Caco-2 (cell line): Measurements from ENCODE around the gene EFHC2. TPM values are rescaled to one million over a fixed set of nuclear protein-coding genes. Genes with fewer than 3 reads are reported as not detected.

Experiments
- BruUV-seq: library from RNA; stranded (reverse); fragments of 400-500 nt; replicated peaks from 2 replicates; lab custom pipeline; 2021; lab: Mats Ljungman, UMichigan
- CTCF ChIA-PET: fragments of 300-600 bp; sonication (Branson Sonifier 250); formaldehyde crosslinking; loops from one replicate; lab custom pipeline; 2022; ENCODE audit warnings: antibody characterized with exemption; lab: Charles Lee
- POLR2A ChIA-PET: fragments of 300-600 bp; sonication (Branson Sonifier 250); formaldehyde crosslinking; loops from one replicate; lab custom pipeline; 2022; ENCODE audit warnings: antibody characterized with exemption; lab: Charles Lee
- DNase-seq, 2 experiments: peaks; one replicate each; pipeline versions ENCODE4 v3.0.0 to v3.0.0-alpha.2; 2020 to 2022
- H3K27me3 ChIP-seq: replicated peaks from 2 replicates; pipeline ENCODE4 v1.6.0; 2011; ENCODE audit warnings: low read length; ENCODE audit not compliant: control insufficient read depth, insufficient read depth
- H3K36me3 ChIP-seq: 2 replicates; pipeline ENCODE4 v1.5.1; 2011; ENCODE audit warnings: low read length; ENCODE audit not compliant: control insufficient read depth, insufficient read depth
- H3K4me1 ChIP-seq: fragments of 250-450 bp; sonication (Bioruptor Pico); 2 replicates; pipeline ENCODE4 v1.5.1; 2020; ENCODE audit warnings: mild to moderate bottlenecking
- H3K4me3 ChIP-seq: 2 replicates; pipeline ENCODE4 v1.5.1; 2011; ENCODE audit warnings: low read depth, mild to moderate bottlenecking, control low read depth, low read length
- H3K9me3 ChIP-seq: fragments of 250-450 bp; sonication (Bioruptor Pico); 2 replicates; pipeline ENCODE4 v1.5.1; 2020; ENCODE audit warnings: mild to moderate bottlenecking, moderate library complexity
- H3K27ac Mint-ChIP-seq: one replicate; pipeline ENCODE4 v1.8.0; 2022; ENCODE audit warnings: mixed read lengths; ENCODE audit not compliant: unreplicated experiment
- H3K27me3 Mint-ChIP-seq: one replicate; pipeline ENCODE4 v1.8.0; 2022; ENCODE audit warnings: mixed read lengths; ENCODE audit not compliant: insufficient read depth, unreplicated experiment
- H3K36me3 Mint-ChIP-seq: one replicate; pipeline ENCODE4 v1.8.0; 2022; ENCODE audit warnings: mild to moderate bottlenecking, mixed read lengths; ENCODE audit not compliant: insufficient read depth, unreplicated experiment
- H3K4me1 Mint-ChIP-seq: one replicate; pipeline ENCODE4 v1.8.0; 2022; ENCODE audit warnings: low read depth, mixed read lengths; ENCODE audit not compliant: unreplicated experiment
- H3K4me3 Mint-ChIP-seq: one replicate; pipeline ENCODE4 v1.8.0; 2022; ENCODE audit warnings: mild to moderate bottlenecking, moderate library complexity, mixed read lengths; ENCODE audit not compliant: unreplicated experiment
- H3K9me3 Mint-ChIP-seq: one replicate; pipeline ENCODE4 v1.8.0; 2022; ENCODE audit warnings: mixed read lengths; ENCODE audit not compliant: unreplicated experiment
- CTCF ChIP-seq, 2 experiments: fragments of 200-600 bp in 1 of 2; IDR thresholded peaks; 1 replicate in 1 of 2; 2 replicates in 1 of 2; pipeline versions ENCODE4 v1.5.1 to v1.8.0; 2011 to 2022; ENCODE audit warnings: antibody characterized with exemption in 1 of 2, control low read depth in 1 of 2, inconsistent platforms in 1 of 2, low read depth in 1 of 2, low read length in 1 of 2, mild to moderate bottlenecking in 1 of 2, moderate library complexity in 1 of 2; ENCODE audit not compliant: insufficient read depth in 1 of 2, severe bottlenecking in 1 of 2, unreplicated experiment in 1 of 2
- intact Hi-C: fragments of 100-400 bp; cut with micrococcal nuclease; formaldehyde crosslinking; loops from one replicate; pipeline ENCODE4 v1.10.0; 2022; ENCODE audit not compliant: unreplicated experiment
- total RNA-seq: library from RNA; stranded (reverse); gene quantifications from 2 replicates; pipeline ENCODE4 v1.2.3, GENCODE V29; 2022

EFHC2 gene
- total RNA-seq, 1 experiment from 2014 or later: not detected

GRCh38 chrX:44130189-44130588, 213.3 kb downstream of the EFHC2 start:
- CTCF ChIA-PET: no interaction called here

GRCh38 chrX:44113337-44113736, 230.1 kb downstream of the EFHC2 start:
- no peak overlapping the region for H3K4me3 ChIP-seq
- H3K9me3 ChIP-seq: no peaks in the 10 kb centered on the region
- H3K9me3 Mint-ChIP-seq: no peaks in the 10 kb centered on the region
- no peak overlapping the region for H3K4me3 Mint-ChIP-seq
- intact Hi-C loops: no loop called here
- CTCF ChIA-PET: no interaction called here
- no TSS peak for BruUV-seq
- H3K36me3 Mint-ChIP-seq: no peaks in the 10 kb centered on the region
- H3K27ac Mint-ChIP-seq: no peak overlapping the region
- no peaks in the 10 kb centered on the region for H3K4me1 Mint-ChIP-seq
- H3K27me3 ChIP-seq: no peaks in the 10 kb centered on the region
- H3K4me1 ChIP-seq: no peaks in the 10 kb centered on the region
- POLR2A ChIA-PET: no interaction called here
- no peak for TF ChIP-seq CTCF (IDR thresholded peaks at IDR 0.05; ENCODE audit: insufficient read depth in 1 of 2, low read depth in 1 of 2, low read length in 1 of 2, severe bottlenecking in 1 of 2, unreplicated experiment in 1 of 2)
- no peaks in the 10 kb centered on the region for H3K36me3 ChIP-seq
- H3K27me3 Mint-ChIP-seq: no peaks in the 10 kb centered on the region
- no peak for DNase-seq

More at GRCh38 chrX:44130189-44130588, 213.3 kb downstream of the EFHC2 start:
- POLR2A ChIA-PET: interaction anchor here (0.6 kb wide), 1 partner anchor 110 kb away, joined by 3 read pairs; no protein-coding TSS in a partner anchor
- Mint-ChIP-seq H3K4me3 (no peak overlapping the region), H3K36me3 (no peaks in the 10 kb centered on the region), H3K9me3 (no peaks in the 10 kb centered on the region), H3K27me3 (peaks cover 8% of the 10 kb centered on the region), H3K4me1 (no peaks in the 10 kb centered on the region), H3K27ac (no peak overlapping the region)
- H3K36me3 ChIP-seq: no peaks in the 10 kb centered on the region
- BruUV-seq: no TSS peak
- H3K9me3 ChIP-seq: no peaks in the 10 kb centered on the region
- TF ChIP-seq CTCF (IDR thresholded peaks at IDR 0.05; ENCODE audit: insufficient read depth in 1 of 2, low read depth in 1 of 2, low read length in 1 of 2, severe bottlenecking in 1 of 2, unreplicated experiment in 1 of 2): no peak
- H3K27me3 ChIP-seq: no peaks in the 10 kb centered on the region
- H3K4me3 ChIP-seq: no peak overlapping the region
- intact Hi-C loops: no loop called here
- no peak for DNase-seq
- no peaks in the 10 kb centered on the region for H3K4me1 ChIP-seq

GRCh38 chrX:44106864-44107263, 236.6 kb downstream of the EFHC2 start:
- CTCF ChIA-PET: no interaction called here

More at GRCh38 chrX:44106864-44107263, 236.6 kb downstream of the EFHC2 start:
- H3K9me3 ChIP-seq: no peaks in the 10 kb centered on the region
- no TSS peak for BruUV-seq
- H3K4me3 ChIP-seq: no peak overlapping the region
- H3K36me3 Mint-ChIP-seq: no peaks in the 10 kb centered on the region
- POLR2A ChIA-PET: no interaction called here
- intact Hi-C loops: no loop called here
- H3K4me1 ChIP-seq: no peaks in the 10 kb centered on the region
- H3K4me1 Mint-ChIP-seq: no peaks in the 10 kb centered on the region
- H3K36me3 ChIP-seq: no peaks in the 10 kb centered on the region
- TF ChIP-seq CTCF (IDR thresholded peaks at IDR 0.05; ENCODE audit: insufficient read depth in 1 of 2, low read depth in 1 of 2, low read length in 1 of 2, severe bottlenecking in 1 of 2, unreplicated experiment in 1 of 2): no peak
- H3K4me3 Mint-ChIP-seq: no peak overlapping the region
- H3K27me3 ChIP-seq: no peaks in the 10 kb centered on the region
- no peak overlapping the region for H3K27ac Mint-ChIP-seq
- no peaks in the 10 kb centered on the region for H3K9me3 Mint-ChIP-seq
- DNase-seq: no peak
- H3K27me3 Mint-ChIP-seq: no peaks in the 10 kb centered on the region
